GM18526 (cell line): ENCODE measurements around the gene TMEM117.

Source experiments
- POLR2A ChIP-seq: IDR thresholded peaks from 3 replicates; pipeline ENCODE4 v1.6.1; 2011; ENCODE audit not compliant: insufficient read length; ENCODE audit errors: extremely low read depth

TMEM117 gene

DNA sequence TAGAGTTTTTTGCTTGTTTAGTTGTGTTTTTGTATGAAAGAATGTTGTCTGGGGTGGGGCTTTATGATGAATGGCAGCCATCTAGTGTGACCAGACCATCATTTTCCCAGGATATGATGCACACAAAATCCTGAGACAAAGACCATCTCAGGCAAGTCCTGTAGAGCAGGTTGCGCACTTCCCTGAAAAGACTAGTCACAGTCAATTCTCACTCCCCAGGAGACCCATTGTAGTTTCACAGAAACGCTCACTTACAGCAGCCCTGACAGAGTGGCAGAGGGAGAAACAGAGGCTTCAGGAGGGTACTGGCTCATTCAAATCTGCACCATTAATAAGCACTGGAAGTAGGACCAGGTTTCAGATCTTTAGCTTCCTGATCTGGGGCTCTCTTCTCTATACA, 183.2 kb downstream of the TMEM117 start:
- no peak for TF ChIP-seq POLR2A

DNA sequence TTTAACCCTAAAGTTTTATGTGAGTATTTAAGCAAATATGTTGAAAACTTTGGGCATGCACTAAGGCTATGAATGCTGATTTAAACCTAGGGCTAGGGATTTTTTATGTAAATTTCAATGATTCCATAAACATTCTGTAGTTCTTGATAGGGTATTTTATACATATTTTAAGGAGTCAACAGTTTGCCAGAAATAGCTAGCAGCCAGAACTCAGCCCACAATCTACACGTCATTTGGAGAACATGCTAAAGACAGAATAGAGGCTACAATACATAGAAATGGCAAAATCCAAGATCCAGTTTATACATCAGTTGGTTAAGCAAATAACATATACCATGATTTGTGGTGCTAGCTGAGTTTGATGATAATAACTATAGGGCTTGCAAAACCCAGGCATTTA, 184.7 kb downstream of the TMEM117 start:
- no peak for TF ChIP-seq POLR2A

DNA sequence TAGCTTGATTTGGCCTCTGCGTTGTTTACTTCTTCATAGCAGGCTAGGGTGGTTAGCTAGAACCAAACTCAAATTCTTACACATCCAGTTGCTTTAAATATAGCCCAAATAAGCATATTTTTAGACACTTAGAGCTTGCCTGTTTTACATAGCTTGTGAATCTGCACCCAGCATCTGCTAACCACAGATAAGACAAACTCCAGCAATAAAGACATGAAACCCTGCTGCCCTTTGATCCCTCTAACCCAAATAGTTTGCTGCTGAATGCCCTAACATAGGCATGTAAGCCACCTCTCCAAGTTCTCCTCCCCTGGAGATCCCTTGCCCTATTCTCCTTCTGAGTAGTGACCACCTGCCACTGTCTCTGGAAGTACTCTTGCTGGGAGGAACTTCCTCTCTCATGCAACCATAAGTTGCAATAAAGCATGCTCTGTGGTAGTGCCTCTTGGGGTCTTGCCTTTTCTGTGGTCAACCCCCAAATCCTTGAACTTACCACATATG, 185.6 kb downstream of the TMEM117 start:
- TF ChIP-seq POLR2A, result no peak

DNA sequence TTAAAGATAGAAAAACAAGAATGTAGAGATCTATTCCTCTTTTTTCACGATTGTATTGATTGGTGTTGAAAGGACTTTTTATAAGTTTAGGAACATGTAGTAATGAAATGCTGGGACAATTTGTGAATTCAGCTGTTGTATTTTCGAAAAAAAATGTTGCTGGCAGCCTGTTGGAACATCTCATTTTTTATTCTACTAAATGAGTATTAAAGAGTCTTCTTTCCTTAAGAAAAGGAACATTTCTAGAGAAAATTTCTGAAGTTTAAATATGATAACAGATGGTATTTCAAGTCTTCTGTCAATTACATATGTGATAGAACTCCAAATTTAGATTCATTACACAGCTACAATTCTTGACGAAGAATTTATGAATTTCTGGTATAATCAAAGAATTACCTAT, 189.6 kb downstream of the TMEM117 start:
- no peak for TF ChIP-seq POLR2A

DNA sequence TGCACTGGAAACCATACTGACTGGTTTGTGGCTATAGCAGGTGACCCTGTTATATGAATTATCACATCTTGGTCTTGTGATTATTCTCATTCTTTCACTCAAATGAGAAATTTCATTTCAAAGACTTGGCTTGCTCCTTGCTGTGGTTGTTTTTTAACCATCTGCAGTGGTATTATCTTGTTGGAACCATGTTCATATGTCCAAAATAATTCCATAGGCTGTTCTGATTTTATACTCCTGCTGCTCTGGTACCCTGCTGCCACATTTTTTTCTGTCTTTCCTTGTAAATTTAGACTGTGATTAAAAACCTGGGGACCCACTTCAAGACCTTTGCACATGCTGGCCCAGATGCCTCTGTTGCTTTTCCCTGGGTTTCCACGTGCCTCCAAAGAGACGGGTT, 190.2 kb downstream of the TMEM117 start:
- TF ChIP-seq POLR2A, result no peak

DNA sequence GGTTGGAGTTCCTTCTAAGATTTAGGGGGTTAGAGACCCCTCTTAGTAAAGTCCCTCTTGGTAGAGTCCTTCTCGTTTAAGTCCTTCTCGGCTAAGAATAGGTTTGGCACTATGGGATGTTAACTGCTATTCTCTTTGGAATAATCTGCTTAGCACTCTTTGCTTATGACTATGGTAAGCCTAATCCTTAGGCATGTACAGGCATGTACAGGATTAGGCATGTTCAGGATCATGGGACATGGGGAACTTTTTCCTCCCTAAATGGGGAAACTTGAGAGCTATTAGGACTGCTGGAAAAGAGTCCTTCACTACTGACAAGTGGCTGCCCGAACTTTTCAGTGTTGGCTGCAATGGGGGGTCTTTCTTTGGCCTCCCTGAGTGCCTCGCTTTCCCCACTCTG, 193.3 kb downstream of the TMEM117 start:
- no peak for TF ChIP-seq POLR2A

DNA sequence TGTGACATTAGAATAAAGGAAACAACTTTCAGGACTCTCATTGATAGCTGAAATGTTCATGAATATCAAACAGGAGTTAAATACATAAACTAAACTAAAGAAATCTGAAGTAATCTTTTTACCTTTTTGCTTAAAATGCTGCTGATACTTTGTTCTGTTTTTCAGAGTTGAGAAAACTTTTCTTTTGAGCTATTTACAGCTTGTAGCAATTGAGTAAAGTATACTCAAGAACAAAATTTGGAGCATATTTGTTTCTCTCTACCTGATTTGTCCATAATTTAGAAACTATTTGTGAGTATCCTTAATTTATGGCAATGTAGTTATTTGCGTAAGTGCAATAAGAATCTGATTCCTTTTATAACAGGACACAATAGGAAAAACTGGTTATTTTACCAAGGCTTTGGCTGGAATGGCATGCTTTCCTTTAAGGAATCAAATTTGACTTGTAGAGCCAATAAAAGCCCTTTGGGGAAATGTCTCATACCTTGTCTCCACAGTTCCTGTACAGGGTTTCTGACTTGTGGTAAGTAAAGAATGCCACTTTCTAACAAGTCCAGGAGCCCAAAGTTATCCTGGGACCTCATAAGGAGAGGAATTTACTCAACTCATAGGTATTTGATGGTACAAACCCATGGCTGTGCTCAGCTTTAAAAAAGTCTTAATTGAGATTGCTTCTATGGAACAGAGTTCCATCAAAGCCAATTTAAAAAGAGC, 195.7 kb downstream of the TMEM117 start:
- no peak for TF ChIP-seq POLR2A

DNA sequence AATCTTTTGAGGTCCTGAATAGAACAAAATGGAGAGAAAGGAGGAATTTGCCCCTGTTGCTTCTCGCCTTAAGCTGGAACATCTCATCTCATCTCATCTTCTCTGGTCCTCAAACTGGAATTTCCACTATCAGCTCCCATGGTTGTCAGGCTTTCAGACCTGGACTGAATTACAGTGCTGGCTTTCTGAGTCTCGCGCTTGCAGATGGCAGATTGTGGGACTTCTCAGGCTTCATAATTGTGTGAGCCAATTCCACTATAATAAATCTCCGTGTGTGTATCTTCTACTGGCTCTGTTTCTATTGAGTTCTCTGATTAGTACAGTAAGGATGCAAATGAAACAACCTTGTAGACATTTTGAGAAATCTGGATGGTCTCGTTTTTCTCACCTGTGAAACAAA, 199.0 kb downstream of the TMEM117 start:
- TF ChIP-seq POLR2A, result no peak

DNA sequence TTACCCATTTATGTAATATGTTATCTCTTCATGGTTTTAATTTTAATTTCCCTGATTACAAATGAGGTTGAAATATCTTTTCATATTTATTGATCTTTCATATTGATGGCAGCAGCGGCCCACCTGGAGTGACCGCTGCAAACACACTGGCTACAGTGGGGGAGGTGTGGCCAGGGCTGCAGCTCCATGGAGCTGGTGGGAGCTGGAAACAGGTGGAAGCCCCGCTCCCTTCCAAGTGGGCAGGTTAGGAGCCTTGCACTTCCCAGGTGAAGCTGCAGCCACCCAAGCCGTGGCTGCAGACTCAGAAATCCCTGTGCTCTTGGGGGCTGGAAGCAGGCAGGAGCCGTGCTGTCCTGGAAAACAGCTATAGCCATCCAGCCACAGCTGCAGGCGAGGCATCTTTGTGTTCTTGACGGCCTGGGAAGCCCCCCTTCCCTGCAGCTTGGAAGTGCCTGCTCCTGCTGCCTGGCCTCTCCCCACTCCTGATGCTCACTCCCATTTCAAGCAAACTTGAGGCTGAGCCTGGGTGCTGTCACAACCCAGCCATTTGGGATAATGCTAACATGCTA, 201.1 kb downstream of the TMEM117 start:
- TF ChIP-seq POLR2A, result no peak

DNA sequence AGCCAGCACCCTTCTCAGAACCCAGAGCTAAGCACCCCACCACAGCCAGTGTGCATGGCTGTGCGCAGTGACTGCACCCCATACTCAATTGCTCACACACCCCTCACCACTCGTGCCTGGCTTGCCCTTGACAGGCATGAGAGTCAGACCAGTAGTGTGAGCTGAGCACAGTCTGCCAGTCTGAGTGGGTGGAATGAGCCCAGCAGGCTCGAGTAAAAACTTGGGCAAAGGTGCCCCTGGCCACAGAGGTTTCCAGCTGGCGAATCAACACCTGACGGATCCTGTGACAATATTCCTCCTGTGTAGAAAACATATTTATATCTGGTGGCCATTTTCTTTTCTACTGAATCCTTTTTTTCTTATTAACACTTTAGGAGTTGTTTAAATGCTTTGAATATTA, 202.5 kb downstream of the TMEM117 start:
- no peak for TF ChIP-seq POLR2A

DNA sequence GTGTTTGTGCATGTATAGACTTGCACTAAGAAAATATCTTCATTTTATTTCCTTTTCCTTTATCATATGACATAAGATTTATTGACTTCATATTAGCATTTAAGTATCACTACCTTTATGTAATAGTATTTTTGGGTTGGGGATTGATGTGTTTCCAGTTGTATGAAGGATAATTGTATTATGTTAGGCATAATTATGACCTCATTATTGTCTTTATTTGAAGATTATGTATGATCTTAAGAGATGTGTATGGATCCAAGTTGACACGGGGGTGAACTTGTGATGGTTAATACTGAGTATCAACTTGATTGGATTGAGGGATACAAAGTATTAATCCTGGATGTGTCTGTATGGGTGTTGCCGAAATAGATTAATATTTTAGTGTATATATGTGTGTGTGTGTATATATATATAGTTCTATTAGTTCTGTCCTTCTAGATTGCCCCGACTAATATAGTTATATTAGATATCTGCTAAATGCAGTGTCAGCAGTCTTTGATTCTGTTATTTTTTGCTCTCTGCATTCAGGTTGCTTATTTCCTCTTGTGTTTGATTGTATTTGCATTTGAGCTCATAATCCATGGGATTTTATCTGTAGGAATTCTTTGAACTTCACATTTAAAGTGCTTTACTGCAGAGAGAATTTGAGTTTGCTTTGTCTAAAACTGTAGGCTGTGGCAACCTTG, 211.0 kb downstream of the TMEM117 start:
- TF ChIP-seq POLR2A, result no peak

DNA sequence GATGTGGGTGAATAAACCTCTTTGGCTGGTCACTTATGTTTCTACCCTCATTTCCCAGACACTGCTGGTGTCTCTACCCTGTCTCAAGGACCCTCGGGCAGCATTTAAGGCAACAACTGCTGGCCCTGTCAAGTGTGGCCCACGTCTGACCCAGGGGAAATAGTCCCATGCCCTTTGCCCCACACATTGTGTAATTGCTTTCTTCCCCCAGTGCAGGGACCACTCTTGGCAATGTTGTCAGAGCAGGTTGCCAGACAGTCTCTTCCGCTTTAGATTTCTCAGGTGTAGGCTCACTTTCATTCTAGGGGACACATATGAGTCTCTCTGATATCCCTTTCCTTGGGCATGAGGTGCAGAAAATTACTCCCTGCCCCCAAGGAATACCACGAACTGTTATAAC, 216.7 kb downstream of the TMEM117 start:
- TF ChIP-seq POLR2A, result no peak

DNA sequence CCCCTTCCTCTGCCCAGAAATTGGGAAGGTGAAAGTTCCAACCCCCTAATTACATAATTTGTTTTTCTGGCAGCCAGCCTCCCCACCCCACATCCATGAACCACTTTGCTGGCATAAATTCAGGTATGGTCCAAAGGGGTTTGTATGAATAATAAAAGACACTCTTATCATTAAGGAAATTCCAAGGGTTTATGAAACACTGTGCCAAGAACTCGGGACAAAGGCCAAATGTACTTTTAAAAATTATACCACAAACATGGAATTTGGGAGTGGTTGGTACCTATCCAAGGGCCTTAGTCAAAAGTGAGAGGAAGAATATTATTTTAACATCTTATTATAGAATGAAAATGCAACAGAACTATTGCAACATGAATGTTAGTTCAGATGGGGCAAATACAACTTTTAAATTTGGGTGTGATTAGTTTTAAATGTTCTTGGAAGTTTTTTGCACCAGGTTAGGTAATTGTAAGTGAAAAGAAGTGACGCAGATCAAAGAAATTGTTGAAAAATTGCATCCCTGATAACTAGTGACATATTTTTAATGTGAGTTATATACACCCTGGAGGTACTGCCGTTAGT, 217.8 kb downstream of the TMEM117 start:
- no peak for TF ChIP-seq POLR2A

DNA sequence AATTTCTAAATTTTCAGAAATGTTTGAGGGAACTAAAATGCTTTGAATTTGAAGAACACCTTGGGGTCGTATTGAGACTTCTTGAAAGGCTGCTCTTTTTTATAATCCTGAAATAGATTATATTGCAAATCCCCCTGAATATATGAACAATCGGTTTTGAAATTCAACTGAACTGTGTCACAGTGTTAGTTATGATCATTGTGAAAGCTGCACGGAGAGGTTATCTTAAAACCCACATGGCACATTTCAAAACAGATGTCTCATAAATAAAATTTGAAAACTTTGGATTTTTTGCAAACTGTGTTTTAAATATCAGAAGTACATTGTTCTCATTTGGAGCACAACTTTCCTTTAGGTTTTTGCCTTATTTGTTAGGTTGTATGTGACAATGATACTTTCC, 218.4 kb downstream of the TMEM117 start:
- TF ChIP-seq POLR2A, result no peak

DNA sequence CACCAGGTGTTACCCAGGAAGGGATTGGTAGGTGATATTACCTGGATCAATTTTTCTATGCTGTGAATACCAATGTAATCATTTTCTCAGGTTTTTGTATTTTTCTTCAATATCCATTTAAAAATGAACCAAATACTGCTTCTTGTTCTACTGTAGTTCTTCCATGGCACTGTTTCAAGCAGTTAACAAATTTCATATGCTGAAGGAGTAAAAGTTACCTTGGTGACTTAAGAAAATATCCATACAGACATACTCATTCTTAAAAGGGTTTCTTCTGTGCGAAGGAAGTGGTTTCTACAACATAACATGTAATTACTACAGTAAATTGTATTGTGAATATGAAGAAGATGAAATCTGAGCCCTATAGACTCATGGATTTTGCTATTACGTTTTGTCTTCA, 222.5 kb downstream of the TMEM117 start:
- no peak for TF ChIP-seq POLR2A

DNA sequence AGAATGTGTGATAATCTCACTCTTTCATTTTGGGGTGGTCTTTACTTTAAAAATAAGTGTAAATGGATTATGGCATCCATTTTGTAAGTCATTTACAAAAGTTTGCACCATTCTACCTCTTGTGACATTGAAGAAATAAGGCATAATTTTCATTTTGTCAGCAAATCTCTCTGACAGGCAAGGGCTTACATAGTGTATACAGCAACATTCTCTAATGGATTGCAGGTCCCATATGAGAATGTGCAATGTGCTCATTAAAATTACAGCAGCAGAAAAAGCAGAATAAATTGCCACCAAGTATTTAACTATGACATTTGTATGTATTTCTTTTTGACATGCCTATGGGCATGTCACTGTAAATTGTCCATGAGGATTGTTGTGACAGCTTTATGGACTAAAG, 223.6 kb downstream of the TMEM117 start:
- TF ChIP-seq POLR2A, result no peak
